Naive B cell (primary cell): Measurements from ENCODE around the gene C12orf57. TPM values are rescaled to one million over a fixed set of nuclear protein-coding genes. Genes with fewer than 3 reads are reported as not detected.
A peak's percentile ranks its signal among the peaks of the same experiment; 100 is the strongest.
"Not testable (repeated sequence)": the region's sequence is repeated elsewhere in the genome, so short reads cannot be mapped to it uniquely, and the experiment has no call there.

ENCODE experiments used
- ATAC-seq, 2 donors: fragments of 150-1000 bp; cut with Tn5 transposase; 2 replicates each; pipeline ENCODE4 v1.10.0; 2021; ENCODE audit warnings: low read depth in 2 of 2, mild to moderate bottlenecking in 2 of 2, moderate library complexity in 2 of 2
- DNase-seq: peaks from one replicate; pipeline ENCODE4 v3.0.0; 2022
- H3K27ac Mint-ChIP-seq, 6 donors: one replicate each; pipeline ENCODE4 v1.8.0; 2020 to 2022; ENCODE audit warnings: mild to moderate bottlenecking in 6 of 6, mixed read lengths in 6 of 6, moderate library complexity in 5 of 6, inconsistent platforms in 2 of 6
- H3K27me3 Mint-ChIP-seq, 3 donors: one replicate each; pipeline ENCODE4 v1.8.0; 2021 to 2022; ENCODE audit warnings: mixed read lengths in 3 of 3, mild to moderate bottlenecking in 1 of 3
- H3K36me3 Mint-ChIP-seq, 2 donors: one replicate each; pipeline ENCODE4 v1.8.0; 2020 to 2022; ENCODE audit warnings: mixed read lengths in 2 of 2, inconsistent platforms in 1 of 2, mild to moderate bottlenecking in 1 of 2
- H3K4me1 Mint-ChIP-seq, 3 donors: one replicate each; pipeline ENCODE4 v1.8.0; 2020 to 2022; ENCODE audit warnings: mixed read lengths in 3 of 3, inconsistent platforms in 1 of 3, mild to moderate bottlenecking in 1 of 3, moderate library complexity in 1 of 3
- H3K4me3 Mint-ChIP-seq, 8 donors: one replicate each; pipeline ENCODE4 v1.8.0; 2020 to 2022; ENCODE audit warnings: mild to moderate bottlenecking in 8 of 8, mixed read lengths in 8 of 8, moderate library complexity in 8 of 8, inconsistent platforms in 2 of 8
- H3K9me3 Mint-ChIP-seq, 7 donors: one replicate each; pipeline ENCODE4 v1.8.0; 2020 to 2022; ENCODE audit warnings: mixed read lengths in 7 of 7, mild to moderate bottlenecking in 5 of 7, inconsistent platforms in 2 of 7, moderate library complexity in 1 of 7
- polyA plus RNA-seq, 6 donors: library from polyadenylated mRNA; unstranded; fragments of 300-500 nt; fragmentation: Illumina TruSeq; gene quantifications; one replicate each; pipeline ENCODE4 v1.2.3, GENCODE V29; 2021; ENCODE audit warnings: low read depth in 6 of 6

C12orf57 gene, protein sequence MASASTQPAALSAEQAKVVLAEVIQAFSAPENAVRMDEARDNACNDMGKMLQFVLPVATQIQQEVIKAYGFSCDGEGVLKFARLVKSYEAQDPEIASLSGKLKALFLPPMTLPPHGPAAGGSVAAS
- 100 to 1,000 TPM; 126 to 211 (median 194) TPM for polyA plus RNA-seq

DNA sequence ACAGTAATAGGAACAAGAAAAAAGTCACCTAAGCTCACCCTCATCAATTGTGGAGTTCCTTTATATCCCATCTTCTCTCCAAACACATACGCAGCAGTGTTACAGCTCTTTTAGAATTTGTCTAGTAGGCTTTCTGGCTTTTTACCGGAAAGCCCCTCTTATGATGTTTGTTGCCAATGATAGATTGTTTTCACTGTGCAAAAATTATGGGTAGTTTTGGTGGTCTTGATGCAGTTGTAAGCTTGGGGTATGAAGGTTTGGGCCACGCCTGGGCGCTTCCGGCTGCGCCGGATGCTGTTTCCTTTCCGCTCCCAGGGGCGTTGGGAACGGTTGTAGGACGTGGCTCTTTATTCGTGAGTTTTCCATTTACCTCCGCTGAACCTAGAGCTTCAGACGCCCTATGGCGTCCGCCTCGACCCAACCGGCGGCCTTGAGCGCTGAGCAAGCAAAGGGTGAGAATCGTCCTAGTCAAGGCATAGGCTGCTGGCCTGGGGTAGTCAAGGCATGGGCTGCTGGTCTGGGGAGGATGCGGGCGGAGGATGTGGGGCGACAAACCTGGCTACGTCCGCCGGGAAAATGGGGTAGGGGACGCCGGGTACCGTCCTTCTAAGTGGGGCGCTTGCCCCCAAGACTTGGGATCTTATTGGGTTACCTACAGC, at the start of gene C12orf57, which contains the start of gene RNU7-1:
TSS of gene C12orf57 (plus strand) at position 301 of the 659 bp plus-strand sequence. CDS start at position 401, 100 bp downstream.
TSS of gene RNU7-1 (plus strand) at position 95 of the 659 bp plus-strand sequence.
- no peaks in the 10 kb centered on the region for H3K27me3 Mint-ChIP-seq
- H3K36me3 Mint-ChIP-seq, result no peaks in the 10 kb centered on the region
- ATAC-seq, result peak; percentile 63 to 65
- DNase-seq, result peak; percentile 85
- H3K9me3 Mint-ChIP-seq, result no peaks in the 10 kb centered on the region
- peak within 1 kb of the TSS; percentile 90 to 98 (median 96) for H3K4me3 Mint-ChIP-seq
- peaks cover 58 to 81% (median 77%) of the 10 kb centered on the region in 3 donors for H3K4me1 Mint-ChIP-seq
- H3K27ac Mint-ChIP-seq, result peak within 1 kb of the TSS; percentile 99 to 100 (median 99)

DNA sequence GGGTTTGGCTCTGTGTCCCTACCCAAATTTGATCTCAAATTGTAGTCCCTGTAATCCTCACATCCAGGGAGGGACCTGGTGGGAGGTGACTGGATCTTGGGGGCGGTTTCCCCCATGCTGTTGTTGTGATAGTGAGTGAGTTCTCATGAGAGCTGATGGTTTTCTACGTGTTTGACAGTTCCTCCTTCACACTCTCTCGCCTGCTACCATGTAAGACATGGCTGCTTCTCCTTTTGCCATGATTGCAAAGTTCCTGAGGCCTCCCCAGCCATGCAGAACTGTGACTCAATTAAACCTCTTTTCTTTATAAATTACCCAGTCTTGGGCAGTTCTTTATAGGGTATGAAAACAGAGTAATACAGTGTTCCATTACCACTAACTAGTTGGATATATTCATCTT, 49.5 kb upstream of the C12orf57 start:
- Mint-ChIP-seq H3K27ac (no peak overlapping the region), H3K27me3 (no peaks in the 10 kb centered on the region), H3K4me3 (peak overlapping the region in 1 of 8 donors; percentile 37), H3K36me3 (no peaks in the 10 kb centered on the region), H3K4me1 (peaks cover 11 to 15% (median 15%) of the 10 kb centered on the region in 3 donors), H3K9me3 (no peaks in the 10 kb centered on the region)
- ATAC-seq (no peak), DNase-seq (no peak)

DNA sequence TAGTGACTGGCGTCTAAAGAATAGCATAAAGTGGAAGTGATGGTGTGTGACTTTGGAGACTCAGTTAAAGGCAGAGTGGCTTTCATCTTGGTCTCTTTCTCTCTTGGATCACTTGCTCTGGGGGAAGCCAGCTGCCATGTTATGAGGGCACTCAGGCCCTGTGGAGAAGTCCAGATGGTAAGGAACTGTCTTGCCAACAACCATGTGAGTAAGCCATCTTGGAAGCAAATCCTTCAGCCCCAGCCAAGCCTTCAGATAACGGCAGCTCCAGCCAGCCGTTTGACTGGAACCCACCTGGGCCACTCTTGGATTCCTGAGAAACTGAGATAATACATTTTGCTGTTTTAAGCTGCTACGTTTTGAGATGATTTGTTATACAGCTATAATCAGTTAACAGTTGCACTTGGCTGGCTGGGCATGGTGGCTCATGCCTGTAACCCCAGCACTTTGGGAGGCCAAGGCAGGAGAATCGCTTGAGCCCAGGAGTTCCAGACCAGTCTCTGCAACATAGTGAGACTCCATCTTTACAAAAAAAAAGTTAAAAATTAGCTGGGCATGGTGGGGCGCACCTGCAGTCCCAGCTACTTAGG, 46.9 kb upstream of the C12orf57 start:
- H3K9me3 Mint-ChIP-seq, result no peaks in the 10 kb centered on the region
- H3K27ac Mint-ChIP-seq, result no peak overlapping the region
- peaks cover 0 to 5% (median 3%) of the 10 kb centered on the region in 3 donors for H3K4me1 Mint-ChIP-seq
- no peaks in the 10 kb centered on the region for H3K36me3 Mint-ChIP-seq
- DNase-seq (no peak), ATAC-seq (no peak)
- H3K4me3 Mint-ChIP-seq, result no peak overlapping the region
- no peaks in the 10 kb centered on the region for H3K27me3 Mint-ChIP-seq

DNA sequence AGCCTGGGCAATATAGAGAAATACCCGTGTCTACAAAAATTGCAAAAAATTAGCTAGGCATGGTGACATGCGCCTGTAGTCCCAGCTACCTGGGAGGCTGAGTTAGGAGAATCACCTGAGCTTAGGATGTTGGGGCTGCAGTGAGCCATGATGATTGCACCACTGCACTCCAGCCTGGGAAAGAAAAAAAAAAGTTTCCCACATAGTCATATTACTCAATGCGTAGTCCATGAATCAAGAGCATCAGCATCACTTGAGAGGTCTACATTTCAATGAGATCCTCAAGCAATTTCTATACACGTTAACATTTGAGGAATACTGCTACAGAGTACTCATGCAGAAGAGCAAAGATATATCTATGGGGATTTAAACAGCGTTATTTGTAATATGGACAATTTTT, 44.4 kb upstream of the C12orf57 start:
- DNase-seq (no peak), ATAC-seq (no peak)
- Mint-ChIP-seq H3K27ac (peak overlapping the region in 1 of 6 donors; percentile 28), H3K9me3 (no peaks in the 10 kb centered on the region), H3K4me3 (no peak overlapping the region), H3K27me3 (no peaks in the 10 kb centered on the region), H3K36me3 (no peaks in the 10 kb centered on the region), H3K4me1 (peaks cover 0 to 5% (median 0%) of the 10 kb centered on the region in 3 donors)

DNA sequence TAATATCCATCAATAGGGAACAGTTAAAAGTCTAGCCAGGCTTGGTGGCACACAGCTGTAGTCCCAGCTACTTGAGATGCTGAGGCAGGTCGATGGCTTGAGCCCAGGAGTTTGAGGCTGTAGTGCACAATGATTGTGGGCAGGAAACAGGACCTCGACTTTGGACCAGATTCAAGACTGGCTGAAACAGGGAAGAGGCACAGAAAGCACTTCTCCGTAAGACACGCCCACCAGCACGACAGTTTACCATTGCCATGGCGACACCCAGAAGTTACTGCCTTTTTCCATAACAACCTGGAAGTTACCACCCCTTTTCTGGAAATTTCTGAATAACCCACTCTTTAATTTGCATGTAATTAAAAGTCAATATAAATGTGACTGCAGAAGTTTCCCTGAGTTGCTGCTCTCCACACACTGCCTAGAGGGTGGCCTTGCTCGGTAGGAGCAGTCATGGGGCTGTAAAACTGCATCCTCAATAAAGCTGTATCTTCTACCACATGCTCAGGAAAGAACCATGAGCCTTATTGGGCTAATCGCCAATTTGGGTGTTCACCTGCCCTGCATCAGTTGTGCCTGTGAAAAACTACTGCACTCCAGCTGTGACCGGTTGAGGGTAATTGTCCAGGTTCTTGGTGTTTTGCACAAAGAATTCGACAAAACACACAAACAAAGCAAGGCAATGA, 43.8 kb upstream of the C12orf57 start:
- peak overlapping the region in 1 of 8 donors; percentile 37 for H3K4me3 Mint-ChIP-seq
- no peak for DNase-seq
- H3K27me3 Mint-ChIP-seq, result no peaks in the 10 kb centered on the region
- H3K9me3 Mint-ChIP-seq, result no peaks in the 10 kb centered on the region
- H3K4me1 Mint-ChIP-seq, result peaks cover 0 to 5% (median 0%) of the 10 kb centered on the region in 3 donors
- H3K36me3 Mint-ChIP-seq, result no peaks in the 10 kb centered on the region
- H3K27ac Mint-ChIP-seq, result no peak overlapping the region
- ATAC-seq, result no peak

DNA sequence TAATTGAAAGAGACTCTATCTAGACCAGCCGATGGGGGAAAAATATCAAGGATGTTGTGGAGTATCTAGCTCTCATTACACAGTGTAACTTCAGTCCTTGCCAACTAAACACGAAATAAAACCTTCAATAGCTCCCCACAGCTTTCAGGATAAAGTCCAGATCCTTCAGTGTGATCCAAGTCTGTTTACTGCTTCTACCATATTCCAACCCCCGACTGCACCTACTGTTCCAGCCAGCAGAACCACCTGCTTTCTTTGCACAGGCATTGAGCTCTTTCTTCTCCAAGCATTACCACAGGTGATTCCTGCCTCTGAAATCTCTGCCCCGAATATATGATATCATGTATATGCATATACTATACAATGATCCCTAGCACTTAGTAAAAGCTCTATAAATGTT, 41.4 kb upstream of the C12orf57 start:
- Mint-ChIP-seq H3K4me3 (peak overlapping the region in 1 of 8 donors; percentile 65), H3K9me3 (no peaks in the 10 kb centered on the region), H3K36me3 (no peaks in the 10 kb centered on the region), H3K4me1 (peaks cover 0 to 5% (median 0%) of the 10 kb centered on the region in 3 donors), H3K27me3 (no peaks in the 10 kb centered on the region), H3K27ac (peak overlapping the region in 2 of 6 donors; percentile 5 to 35)
- DNase-seq (no peak), ATAC-seq (no peak)

DNA sequence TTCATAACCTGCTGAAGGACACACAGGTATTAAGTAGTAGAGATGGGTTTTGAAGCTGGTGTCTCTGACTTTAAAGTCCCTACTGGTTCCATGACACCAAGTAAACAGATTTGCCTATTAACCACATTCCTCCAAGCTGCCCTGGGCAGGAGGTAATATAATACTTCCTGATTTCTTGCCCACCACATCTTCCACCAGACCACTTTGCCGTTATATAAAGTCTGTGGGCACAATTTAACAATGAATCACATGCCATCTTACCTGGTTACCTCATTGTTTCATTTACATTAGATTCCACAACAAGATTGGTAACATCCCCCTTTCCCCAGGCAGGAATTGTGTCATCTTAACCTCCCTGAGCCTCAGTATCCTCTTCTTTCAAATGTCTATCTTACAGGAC, 40.1 kb upstream of the C12orf57 start:
- H3K9me3 Mint-ChIP-seq, result no peaks in the 10 kb centered on the region
- H3K27ac Mint-ChIP-seq, result peak overlapping the region in 3 of 6 donors; percentile 32 to 44 (median 37)
- ATAC-seq, result no peak
- H3K36me3 Mint-ChIP-seq, result no peaks in the 10 kb centered on the region
- peak overlapping the region in 1 of 8 donors; percentile 17 for H3K4me3 Mint-ChIP-seq
- peaks cover 0 to 5% (median 0%) of the 10 kb centered on the region in 3 donors for H3K4me1 Mint-ChIP-seq
- DNase-seq, result no peak
- H3K27me3 Mint-ChIP-seq, result no peaks in the 10 kb centered on the region

DNA sequence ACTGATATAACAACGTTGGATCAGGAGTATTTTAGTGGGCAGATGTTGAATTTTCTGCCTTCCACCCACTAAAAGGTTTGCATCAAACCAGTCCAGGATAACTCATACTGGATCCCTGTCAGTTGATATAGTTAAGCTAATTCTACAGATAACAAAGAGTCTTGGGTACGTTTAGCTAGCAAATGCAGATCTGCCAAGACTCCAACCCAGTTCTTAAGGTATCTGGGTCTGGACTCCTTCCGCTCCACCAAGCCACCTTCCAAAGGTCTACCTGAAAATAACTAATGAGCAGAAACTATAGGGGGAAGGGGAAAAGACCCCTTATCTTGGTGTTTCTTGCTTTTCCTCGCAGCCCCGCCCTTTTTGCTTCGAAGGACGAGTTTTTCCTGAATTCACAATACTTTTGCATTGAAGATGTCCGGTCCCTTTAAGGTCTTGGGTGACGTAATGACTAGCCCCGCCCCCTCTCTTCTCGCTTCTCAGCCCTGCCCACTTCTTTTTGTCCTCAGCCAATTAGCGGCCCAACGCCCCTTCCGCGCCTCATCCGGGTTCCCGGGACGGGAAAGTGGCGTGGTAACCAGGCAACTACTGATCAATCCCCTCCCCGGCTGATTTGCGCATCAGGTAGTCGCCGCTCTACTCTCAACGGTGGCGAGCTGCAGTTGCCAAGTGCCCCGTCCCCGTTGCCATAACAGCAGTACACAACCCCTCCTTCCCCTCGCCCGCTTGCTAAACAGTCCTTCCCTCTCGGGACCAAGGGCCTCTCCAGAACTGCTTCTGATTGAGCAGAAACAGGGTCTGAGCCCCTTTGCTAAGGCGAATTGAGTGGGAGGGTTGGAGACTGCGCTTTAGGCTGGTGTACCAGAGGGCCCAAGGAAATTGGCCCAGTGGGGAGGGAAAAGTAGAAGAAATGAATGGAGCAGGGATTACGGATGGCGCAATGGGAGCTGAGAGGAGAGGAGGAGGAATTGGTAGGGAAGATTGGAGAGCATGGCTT, 39.2 kb upstream of the C12orf57 start, which contains the start of gene LRRC23:
TSS of gene LRRC23 (plus strand) at position 543 of the 997 bp plus-strand sequence. CDS start 812 bp downstream, outside the sequence.
- no peaks in the 10 kb centered on the region for H3K27me3 Mint-ChIP-seq
- H3K27ac Mint-ChIP-seq, result peak within 1 kb of the TSS in 3 of 6 donors; percentile 32 to 44 (median 37)
- peaks cover 0 to 1% (median 0%) of the 10 kb centered on the region in 3 donors for H3K4me1 Mint-ChIP-seq
- H3K36me3 Mint-ChIP-seq, result no peaks in the 10 kb centered on the region
- H3K4me3 Mint-ChIP-seq, result peak within 1 kb of the TSS in 1 of 8 donors; percentile 17
- ATAC-seq (peak; percentile 91 to 95), DNase-seq (peak; percentile 97)
- H3K9me3 Mint-ChIP-seq, result no peaks in the 10 kb centered on the region

DNA sequence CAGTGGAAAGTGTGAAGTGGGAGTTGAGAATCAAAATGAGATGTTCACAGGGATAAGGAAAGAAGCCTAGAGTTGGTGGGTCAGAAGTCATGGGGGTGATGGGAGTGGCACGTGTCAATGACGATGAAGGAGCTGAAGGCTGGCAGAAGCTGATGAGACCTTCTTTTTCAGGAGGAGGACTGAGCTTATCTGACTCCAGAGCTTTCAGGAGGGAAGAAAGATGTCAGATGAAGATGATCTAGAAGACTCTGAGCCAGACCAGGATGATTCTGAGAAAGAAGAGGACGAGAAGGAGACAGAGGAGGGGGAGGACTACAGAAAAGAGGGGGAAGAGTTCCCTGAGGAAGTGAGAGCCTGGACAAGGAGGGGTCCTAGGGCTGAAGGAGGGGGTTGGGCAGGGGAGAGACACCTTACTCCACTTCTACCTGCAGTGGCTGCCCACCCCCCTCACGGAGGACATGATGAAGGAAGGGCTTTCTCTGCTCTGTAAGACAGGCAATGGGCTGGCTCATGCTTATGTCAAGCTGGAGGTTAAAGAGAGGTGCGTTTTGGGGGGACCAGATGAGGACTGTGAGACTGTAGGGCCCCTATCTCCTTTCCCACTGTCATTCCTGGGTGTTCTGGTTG, 38.3 kb upstream of the C12orf57 start:
- no peaks in the 10 kb centered on the region for H3K27me3 Mint-ChIP-seq
- no peak overlapping the region for H3K27ac Mint-ChIP-seq
- no peaks in the 10 kb centered on the region for H3K9me3 Mint-ChIP-seq
- H3K36me3 Mint-ChIP-seq, result no peaks in the 10 kb centered on the region
- peaks cover 0 to 2% (median 0%) of the 10 kb centered on the region in 3 donors for H3K4me1 Mint-ChIP-seq
- no peak overlapping the region for H3K4me3 Mint-ChIP-seq
- ATAC-seq (no peak), DNase-seq (no peak)

DNA sequence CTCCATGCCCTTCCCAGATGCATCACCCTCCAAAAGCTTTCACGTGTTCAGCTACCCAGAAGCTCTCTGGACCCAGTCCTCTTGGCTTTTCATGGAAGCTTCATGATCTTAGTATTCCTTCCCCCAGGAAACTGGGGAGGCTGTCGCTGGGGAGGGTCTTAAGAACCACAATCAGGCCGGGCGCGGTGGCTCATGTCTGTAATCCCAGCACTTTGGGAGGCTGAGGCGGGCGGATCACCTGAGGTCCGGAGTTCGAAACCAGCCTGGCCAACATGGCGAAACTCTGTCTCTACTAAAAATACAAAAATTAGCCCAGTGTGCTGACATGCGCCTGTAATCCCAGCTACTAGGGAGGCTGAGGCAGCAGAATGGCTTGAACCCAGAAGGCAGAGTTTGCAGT, 35.7 kb upstream of the C12orf57 start:
- H3K4me1 Mint-ChIP-seq, H3K36me3 Mint-ChIP-seq, DNase-seq, H3K9me3 Mint-ChIP-seq, ATAC-seq, H3K27ac Mint-ChIP-seq, H3K4me3 Mint-ChIP-seq: not testable (repeated sequence)
- peaks cover 5 to 12% (median 8%) of the 10 kb centered on the region in 3 donors for H3K27me3 Mint-ChIP-seq

DNA sequence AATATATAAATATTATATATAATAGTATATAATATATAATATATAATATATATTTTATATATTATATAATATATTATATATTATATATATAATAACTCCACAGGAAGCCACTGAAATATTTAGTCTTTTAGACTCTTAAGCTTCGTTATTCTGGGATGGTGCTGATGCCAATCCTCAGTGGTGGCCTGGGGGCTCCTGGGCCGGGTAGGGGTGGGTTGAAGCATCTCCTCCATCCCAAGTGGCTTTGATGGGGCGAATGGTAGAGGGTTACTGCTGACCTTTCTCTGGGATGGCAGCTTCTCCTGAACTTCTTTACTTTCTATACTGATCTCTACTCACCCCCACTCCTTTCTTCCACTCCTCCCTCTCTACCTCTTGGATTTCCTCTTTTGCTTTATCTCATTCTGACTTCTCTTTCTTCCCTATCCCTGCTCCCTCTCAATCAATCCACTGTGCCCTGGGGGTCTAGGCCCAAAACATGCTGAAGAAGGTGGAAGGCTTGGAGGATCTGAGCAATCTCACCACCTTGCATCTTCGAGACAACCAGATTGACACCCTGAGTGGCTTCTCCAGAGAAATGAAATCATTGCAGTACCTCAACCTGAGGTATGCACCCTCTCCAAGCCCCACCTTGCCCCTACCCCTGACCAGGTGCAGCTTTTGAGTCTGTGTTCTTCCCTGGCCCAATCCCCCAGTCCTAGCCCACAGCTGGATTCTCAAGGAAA, 34.2 kb upstream of the C12orf57 start:
- peaks cover 6 to 17% (median 17%) of the 10 kb centered on the region in 3 donors for H3K27me3 Mint-ChIP-seq
- no peaks in the 10 kb centered on the region for H3K9me3 Mint-ChIP-seq
- H3K27ac Mint-ChIP-seq, result no peak overlapping the region
- DNase-seq (no peak), ATAC-seq (no peak)
- H3K36me3 Mint-ChIP-seq, result no peaks in the 10 kb centered on the region
- peaks cover 2 to 14% (median 12%) of the 10 kb centered on the region in 3 donors for H3K4me1 Mint-ChIP-seq
- H3K4me3 Mint-ChIP-seq, result peak overlapping the region in 1 of 8 donors; percentile 22
